A549 (cell line): Measurements from ENCODE around the gene GCAT.

Experiments
- CEBPB ChIP-seq, 2 experiments: fragments of >200 bp in 1 of 2; sonication (Bioruptor Twin) in 1 of 2; formaldehyde crosslinking in 1 of 2; IDR thresholded peaks; 2 replicates each; pipeline ENCODE4 v1.6.1; 2012 to 2016
- EP300 ChIP-seq, 2 experiments: fragments of >200 bp; sonication (Bioruptor Twin); formaldehyde crosslinking; IDR thresholded peaks; 2 replicates in 1 of 2; 3 replicates in 1 of 2; pipeline ENCODE4 v1.6.1; 2016 to 2017
- HDAC2 ChIP-seq: fragments of 200-600 bp; sonication (generic); IDR thresholded peaks from 2 replicates; pipeline ENCODE4 v1.6.1; 2016
- PHF8 ChIP-seq: fragments of 200-600 bp; sonication (generic); IDR thresholded peaks from 2 replicates; pipeline ENCODE4 v1.6.1; 2016; ENCODE audit warnings: low read depth, mild to moderate bottlenecking, antibody characterized with exemption, moderate library complexity, borderline replicate concordance
- POLR2A ChIP-seq: IDR thresholded peaks from 2 replicates; pipeline ENCODE4 v1.6.1; 2012; ENCODE audit warnings: mild to moderate bottlenecking, low read length
- RFX5 ChIP-seq: fragments of 450-650 bp; IDR thresholded peaks from 2 replicates; pipeline ENCODE4 v1.7.1; 2014; ENCODE audit warnings: antibody characterized with exemption, mild to moderate bottlenecking, moderate library complexity
- TP53 ChIP-seq: fragments of 250-450 bp; sonication (Bioruptor Pico); IDR thresholded peaks from 2 replicates; pipeline ENCODE4 v1.5.0; 2021; ENCODE audit warnings: mild to moderate bottlenecking, moderate library complexity
- ZC3H11A ChIP-seq: fragments of 450-650 bp; IDR thresholded peaks from 2 replicates; pipeline ENCODE4 v1.6.1; 2014; ENCODE audit warnings: antibody characterized with exemption, mild to moderate bottlenecking
- TF ChIP-seq, protein P1 (sequence below): fragments of 150-350 bp; IDR thresholded peaks from 2 replicates; pipeline ENCODE4 v1.6.1; 2014; ENCODE audit warnings: low read depth, mild to moderate bottlenecking, low read length
- TF ChIP-seq, protein P2 (sequence below): fragments of >200 bp; sonication (Bioruptor Twin); formaldehyde crosslinking; IDR thresholded peaks from 3 replicates; pipeline ENCODE4 v1.5.1; 2016

DNA sequence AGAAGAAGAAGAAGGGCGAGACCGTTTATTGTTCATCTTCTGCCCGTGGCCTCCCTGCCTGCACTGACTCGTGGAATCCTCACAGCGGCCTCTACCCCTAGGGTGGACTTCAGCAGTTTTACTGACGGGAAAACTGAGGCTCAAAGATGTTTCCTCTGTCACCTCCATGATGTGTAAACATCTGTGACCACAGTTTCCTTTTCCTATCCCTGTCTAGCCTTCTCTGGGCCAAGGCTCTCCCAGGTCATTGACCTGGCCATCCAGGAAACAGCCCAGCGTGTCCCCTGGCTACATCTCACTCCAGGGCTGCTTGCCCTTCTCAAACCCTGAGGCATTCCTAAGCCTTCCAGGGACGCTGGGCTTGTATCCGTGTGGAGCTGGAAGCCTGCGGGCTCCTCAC, 49.0 kb upstream of the GCAT start:
- TF ChIP-seq, protein P1, sequence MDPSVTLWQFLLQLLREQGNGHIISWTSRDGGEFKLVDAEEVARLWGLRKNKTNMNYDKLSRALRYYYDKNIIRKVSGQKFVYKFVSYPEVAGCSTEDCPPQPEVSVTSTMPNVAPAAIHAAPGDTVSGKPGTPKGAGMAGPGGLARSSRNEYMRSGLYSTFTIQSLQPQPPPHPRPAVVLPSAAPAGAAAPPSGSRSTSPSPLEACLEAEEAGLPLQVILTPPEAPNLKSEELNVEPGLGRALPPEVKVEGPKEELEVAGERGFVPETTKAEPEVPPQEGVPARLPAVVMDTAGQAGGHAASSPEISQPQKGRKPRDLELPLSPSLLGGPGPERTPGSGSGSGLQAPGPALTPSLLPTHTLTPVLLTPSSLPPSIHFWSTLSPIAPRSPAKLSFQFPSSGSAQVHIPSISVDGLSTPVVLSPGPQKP = no peak
- TF ChIP-seq, protein P2, sequence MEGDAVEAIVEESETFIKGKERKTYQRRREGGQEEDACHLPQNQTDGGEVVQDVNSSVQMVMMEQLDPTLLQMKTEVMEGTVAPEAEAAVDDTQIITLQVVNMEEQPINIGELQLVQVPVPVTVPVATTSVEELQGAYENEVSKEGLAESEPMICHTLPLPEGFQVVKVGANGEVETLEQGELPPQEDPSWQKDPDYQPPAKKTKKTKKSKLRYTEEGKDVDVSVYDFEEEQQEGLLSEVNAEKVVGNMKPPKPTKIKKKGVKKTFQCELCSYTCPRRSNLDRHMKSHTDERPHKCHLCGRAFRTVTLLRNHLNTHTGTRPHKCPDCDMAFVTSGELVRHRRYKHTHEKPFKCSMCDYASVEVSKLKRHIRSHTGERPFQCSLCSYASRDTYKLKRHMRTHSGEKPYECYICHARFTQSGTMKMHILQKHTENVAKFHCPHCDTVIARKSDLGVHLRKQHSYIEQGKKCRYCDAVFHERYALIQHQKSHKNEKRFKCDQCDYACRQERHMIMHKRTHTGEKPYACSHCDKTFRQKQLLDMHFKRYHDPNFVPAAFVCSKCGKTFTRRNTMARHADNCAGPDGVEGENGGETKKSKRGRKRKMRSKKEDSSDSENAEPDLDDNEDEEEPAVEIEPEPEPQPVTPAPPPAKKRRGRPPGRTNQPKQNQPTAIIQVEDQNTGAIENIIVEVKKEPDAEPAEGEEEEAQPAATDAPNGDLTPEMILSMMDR = no peak
- TF ChIP-seq TP53 (CRISPR knock-in tag) (no peak), ZC3H11A (no peak), EP300 (IDR thresholded peaks at IDR 0.05) (no peak), POLR2A (no peak), RFX5 (no peak), HDAC2 (no peak), PHF8 (no peak), CEBPB (IDR thresholded peaks at IDR 0.05) (no peak)
